DMS53 treated with DMSO at 0.1 percent for 48 hours (cell line): Measurements from ENCODE around the gene PCDHGB4.
"Not testable (repeated sequence)": the region's sequence is repeated elsewhere in the genome, so short reads cannot be mapped to it uniquely, and the experiment has no call there.

ENCODE experiments used
- DNase-seq: peaks from one replicate; lab custom pipeline; 2025; ENCODE audit not compliant: unreplicated experiment; lab: John Stamatoyannopoulos, UW

Gene PCDHGB4

DNA sequence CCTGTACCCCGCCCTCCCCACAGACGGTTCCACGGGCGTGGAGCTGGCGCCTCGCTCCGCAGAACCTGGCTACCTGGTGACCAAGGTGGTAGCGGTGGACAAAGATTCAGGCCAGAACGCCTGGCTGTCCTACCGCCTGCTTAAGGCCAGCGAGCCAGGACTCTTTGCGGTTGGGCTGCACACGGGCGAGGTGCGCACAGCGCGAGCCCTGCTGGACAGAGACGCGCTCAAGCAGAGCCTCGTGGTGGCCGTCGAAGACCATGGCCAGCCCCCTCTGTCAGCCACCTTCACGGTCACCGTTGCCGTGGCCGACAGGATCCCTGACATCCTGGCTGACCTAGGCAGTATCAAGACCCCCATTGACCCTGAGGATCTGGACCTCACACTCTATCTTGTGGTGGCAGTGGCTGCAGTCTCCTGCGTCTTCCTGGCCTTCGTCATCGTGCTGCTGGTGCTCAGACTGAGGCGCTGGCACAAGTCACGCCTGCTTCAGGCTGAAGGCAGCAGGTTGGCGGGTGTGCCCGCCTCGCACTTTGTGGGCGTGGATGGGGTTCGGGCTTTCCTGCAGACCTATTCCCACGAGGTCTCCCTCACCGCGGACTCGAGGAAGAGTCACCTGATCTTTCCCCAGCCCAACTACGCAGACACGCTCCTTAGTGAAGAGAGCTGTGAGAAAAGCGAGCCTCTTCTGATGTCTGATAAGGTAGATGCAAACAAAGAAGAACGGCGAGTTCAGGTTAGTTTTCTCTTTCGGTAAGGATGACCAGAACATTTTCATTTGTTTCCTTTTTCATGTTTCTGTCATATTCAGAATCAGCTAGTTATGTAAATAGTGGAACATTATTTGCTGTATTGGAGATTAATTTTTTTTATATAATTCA is 21.2 kb upstream of the PCDHGB4 start:
- DNase-seq = no peak

DNA sequence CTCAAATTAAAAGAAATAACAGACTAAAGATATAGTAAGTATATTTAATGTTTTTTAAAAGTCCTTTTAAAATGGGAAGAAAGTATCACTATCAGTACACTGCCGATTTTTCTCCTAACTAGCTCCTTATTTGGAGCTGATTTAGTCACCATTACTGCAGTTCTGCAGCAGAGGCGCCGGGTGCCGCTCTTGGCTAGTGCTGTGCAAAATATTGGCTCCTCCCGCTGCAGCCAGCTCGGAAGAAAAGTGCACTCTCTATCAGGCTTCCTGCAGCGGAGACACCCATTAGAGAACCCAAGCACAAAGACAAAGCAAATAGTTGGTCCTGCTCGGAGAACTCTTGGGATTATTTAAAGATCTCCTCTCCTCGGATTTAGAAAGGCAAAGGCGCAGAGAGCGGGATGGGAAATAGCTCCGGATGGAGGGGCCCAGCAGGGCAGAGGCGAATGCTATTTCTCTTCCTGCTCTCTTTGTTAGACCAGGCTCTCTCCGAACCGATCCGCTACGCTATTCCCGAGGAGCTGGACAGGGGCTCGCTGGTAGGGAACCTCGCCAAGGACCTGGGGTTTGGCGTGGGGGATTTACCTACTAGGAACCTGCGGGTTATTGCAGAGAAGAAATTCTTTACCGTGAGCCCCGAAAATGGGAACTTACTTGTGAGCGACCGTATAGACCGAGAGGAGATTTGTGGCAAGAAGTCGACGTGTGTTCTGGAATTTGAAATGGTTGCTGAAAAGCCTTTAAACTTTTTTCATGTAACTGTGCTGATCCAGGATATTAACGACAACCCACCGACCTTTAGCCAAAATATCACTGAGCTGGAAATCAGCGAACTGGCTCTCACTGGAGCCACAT is 17.3 kb upstream of the PCDHGB4 start, which contains the start of gene PCDHGB3:
PCDHGB3 (plus strand) TSS at position 249 of the 855 bp plus-strand sequence; CDS start at position 402, 153 bp downstream.
- peak; percentile 10 for DNase-seq

DNA sequence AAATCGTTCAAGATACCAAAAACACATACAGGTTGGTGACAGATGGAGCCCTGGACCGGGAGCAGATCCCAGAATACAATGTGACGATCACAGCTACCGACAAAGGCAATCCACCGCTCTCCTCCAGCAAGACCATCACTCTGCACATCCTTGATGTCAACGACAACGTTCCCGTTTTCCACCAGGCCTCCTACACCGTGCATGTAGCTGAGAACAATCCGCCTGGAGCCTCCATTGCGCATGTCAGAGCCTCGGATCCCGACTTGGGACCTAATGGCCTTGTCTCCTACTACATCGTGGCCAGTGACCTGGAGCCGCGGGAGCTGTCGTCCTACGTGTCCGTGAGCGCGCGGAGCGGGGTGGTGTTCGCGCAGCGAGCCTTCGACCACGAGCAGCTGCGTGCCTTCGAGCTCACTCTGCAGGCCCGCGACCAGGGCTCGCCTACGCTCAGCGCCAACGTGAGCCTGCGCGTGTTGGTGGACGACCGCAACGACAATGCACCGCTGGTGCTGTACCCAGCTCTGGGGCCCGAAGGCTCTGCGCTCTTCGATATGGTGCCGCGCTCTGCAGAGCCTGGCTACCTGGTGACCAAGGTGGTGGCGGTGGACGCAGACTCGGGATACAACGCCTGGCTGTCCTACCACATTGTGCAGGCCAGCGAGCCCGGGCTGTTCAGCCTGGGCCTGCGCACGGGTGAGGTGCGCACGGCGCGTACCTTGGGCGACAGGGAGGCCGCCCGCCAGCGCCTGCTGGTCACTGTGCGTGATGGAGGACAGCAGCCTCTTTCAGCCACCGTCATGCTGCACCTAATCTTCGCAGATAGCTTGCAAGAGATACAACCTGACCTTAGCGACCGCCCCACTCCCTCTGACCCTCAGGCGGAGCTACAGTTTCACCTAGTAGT is 15.7 kb upstream of the PCDHGB4 start:
- DNase-seq = no peak

DNA sequence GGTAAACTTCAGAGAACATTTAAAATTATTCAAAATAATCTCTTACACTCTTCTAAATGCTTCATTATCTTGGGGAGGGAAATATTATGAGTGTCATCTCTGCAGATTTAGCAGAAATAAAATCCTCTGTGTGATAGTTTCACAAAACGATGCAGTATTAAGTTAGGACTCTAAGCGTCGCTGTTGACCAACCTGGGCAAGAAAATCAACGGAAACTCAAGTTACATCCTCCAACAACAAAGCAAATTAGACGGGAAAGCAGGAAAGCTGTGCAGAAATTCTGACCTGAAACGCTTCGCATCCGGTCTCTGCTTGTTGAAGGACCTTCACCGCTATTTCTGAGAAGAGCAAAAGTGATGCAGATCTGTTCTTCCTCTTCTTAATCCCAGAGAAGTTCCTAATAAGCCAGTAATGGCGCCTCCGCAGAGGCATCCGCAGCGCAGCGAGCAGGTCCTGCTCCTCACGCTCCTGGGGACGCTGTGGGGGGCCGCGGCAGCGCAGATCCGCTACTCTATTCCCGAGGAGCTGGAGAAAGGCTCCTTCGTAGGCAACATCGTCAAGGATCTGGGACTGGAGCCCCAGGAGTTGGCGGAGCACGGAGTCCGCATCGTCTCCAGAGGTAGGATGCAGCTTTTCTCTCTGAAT is 13.7 kb upstream of the PCDHGB4 start, which contains the start of gene PCDHGA6:
PCDHGA6 (plus strand) TSS at position 219 of the 645 bp plus-strand sequence; CDS start at position 412, 193 bp downstream.
- DNase-seq = peak; percentile 12

DNA sequence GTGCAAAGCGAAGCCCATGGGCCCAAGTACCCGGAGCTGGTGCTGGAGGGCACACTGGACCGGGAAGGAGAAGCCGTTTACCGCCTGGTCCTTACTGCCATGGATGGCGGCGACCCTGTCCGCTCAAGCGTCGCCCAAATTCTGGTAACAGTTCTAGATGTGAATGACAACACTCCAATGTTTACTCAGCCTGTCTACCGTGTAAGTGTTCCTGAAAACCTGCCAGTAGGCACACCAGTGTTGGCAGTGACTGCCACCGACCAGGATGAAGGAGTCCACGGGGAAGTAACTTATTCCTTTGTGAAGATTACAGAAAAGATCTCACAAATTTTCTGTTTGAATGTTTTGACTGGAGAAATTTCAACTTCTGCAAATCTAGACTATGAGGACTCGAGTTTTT is 12.9 kb upstream of the PCDHGB4 start:
- no peak for DNase-seq

DNA sequence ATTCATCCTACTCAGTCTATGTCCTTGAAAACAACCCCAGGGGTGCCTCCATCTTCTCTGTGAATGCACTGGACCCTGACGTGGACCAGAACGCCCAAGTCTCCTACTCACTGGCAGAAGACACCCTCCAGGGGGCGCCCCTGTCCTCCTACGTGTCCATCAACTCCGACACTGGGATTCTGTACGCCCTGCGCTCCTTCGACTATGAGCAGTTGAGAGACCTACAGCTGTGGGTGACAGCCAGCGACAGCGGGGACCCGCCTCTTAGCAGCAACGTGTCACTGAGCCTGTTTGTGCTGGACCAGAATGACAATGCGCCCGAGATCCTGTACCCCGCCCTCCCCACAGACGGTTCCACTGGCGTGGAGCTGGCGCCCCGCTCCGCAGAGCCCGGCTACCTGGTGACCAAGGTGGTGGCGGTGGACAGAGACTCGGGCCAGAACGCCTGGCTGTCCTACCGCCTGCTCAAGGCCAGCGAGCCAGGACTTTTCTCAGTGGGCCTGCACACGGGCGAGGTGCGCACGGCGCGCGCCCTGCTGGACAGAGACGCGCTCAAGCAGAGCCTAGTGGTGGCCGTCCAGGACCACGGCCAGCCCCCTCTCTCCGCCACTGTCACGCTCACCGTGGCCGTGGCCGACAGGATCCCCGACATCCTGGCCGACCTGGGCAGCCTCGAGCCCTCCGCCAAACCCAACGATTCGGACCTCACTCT is 11.9 kb upstream of the PCDHGB4 start:
- DNase-seq = not testable (repeated sequence)

DNA sequence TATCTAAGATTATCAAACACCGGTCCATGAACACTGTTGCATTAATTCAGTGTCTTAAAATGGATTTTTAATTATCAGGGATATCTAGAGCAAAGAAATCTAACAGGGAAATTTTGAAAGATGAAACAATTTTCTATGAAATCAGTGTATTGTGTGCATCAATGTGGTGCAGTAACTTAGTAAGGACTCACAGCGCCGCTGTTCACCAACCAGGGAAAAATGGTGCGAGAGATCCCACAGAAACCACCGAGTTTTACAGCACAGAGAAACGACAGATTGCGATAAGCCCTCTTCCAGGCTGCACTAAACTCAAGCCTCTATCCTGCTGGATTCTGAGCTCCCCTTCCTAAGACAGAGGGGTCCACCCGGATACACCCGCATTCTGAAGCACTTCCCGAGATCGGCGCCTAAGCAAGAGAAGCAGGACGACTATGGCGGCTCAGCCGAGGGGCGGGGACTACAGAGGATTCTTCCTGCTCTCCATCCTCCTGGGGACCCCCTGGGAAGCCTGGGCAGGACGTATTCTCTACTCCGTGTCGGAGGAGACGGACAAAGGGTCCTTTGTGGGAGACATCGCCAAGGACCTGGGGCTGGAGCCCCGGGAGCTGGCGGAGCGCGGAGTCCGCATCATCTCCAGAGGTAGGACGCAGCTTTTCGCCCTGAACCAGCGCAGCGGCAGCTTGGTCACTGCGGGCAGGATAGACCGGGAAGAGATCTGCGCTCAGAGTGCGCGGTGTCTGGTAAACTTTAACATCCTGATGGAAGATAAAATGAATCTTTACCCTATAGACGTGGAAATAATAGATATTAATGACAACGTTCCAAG is 4.8 kb upstream of the PCDHGB4 start, which contains the start of gene PCDHGA7:
PCDHGA7 (plus strand) TSS at position 274 of the 826 bp plus-strand sequence; CDS start at position 432, 158 bp downstream.
- DNase-seq = peak; percentile 24

DNA sequence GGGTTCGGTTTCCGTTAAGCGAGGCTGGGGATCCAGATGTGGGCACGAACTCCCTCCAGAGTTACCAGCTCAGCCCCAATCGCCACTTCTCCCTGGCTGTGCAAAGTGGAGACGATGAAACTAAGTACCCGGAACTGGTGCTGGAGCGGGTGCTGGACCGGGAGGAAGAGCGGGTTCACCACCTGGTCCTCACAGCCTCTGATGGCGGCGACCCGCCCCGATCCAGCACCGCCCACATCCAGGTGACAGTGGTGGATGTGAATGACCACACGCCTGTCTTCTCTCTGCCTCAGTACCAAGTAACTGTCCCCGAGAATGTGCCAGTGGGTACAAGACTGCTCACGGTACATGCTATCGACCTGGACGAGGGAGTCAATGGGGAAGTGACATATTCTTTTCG is 4.2 kb upstream of the PCDHGB4 start:
- DNase-seq = no peak

DNA sequence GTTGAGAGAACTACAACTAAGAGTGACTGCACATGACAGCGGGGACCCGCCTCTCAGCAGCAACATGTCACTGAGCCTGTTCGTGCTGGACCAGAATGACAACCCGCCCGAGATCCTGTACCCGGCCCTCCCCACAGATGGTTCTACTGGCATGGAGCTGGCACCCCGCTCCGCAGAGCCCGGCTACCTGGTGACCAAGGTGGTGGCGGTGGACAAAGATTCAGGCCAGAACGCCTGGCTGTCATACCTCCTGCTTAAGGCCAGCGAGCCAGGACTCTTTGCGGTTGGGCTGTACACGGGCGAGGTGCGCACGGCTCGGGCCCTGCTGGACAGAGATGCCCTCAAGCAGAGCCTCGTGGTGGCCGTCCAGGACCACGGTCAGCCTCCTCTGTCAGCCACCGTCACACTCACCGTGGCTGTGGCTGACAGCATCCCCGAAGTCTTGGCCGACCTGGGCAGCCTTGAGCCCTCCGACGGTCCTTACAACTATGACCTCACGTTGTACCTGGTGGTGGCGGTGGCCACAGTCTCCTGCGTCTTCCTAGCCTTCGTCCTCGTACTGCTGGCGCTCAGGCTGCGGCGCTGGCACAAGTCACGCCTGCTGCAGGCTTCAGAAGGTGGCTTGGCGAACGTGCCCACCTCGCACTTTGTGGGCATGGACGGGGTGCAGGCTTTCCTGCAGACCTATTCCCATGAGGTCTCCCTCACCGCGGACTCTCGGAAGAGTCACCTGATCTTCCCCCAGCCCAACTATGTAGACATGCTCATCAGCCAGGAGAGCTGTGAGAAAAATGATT is 2.8 kb upstream of the PCDHGB4 start:
- no peak for DNase-seq

DNA sequence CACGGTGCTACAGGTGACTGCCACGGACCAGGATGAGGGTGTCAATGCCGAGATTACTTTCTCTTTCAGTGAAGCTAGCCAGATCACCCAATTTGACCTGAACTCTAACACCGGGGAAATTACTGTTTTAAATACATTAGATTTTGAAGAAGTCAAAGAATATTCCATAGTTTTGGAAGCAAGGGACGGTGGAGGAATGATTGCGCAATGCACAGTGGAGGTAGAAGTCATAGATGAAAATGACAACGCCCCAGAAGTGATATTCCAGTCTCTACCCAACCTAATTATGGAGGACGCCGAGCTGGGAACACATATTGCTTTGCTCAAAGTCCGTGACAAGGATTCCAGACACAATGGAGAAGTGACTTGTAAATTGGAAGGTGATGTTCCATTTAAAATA is 1.2 kb downstream of the PCDHGB4 start:
- no peak for DNase-seq

DNA sequence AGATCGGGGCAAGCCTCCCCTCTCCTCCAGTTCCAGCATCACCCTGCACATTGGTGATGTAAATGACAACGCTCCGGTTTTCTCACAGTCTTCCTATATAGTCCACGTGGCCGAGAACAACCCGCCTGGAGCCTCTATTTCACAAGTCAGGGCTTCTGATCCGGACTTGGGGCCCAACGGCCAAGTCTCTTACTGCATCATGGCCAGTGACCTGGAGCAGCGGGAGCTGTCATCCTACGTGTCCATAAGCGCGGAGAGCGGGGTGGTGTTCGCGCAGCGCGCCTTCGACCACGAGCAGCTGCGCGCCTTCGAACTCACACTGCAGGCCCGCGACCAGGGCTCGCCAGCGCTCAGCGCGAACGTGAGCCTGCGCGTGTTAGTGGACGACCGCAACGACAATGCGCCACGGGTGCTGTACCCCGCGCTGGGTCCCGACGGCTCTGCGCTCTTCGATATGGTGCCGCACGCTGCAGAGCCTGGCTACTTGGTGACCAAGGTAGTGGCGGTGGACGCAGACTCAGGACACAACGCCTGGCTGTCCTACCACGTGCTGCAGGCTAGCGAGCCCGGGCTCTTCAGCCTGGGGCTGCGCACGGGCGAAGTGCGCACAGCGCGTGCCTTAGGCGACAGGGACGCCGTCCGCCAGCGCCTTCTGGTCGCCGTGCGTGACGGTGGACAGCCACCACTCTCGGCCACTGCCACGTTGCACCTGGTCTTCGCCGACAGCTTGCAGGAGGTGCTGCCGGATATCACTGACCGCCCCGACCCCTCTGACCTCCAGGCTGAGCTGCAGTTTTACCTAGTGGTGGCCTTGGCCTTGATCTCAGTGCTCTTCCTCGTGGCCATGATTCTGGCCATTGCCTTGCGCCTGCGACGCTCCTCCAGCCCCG is 1.9 kb downstream of the PCDHGB4 start:
- DNase-seq = no peak

DNA sequence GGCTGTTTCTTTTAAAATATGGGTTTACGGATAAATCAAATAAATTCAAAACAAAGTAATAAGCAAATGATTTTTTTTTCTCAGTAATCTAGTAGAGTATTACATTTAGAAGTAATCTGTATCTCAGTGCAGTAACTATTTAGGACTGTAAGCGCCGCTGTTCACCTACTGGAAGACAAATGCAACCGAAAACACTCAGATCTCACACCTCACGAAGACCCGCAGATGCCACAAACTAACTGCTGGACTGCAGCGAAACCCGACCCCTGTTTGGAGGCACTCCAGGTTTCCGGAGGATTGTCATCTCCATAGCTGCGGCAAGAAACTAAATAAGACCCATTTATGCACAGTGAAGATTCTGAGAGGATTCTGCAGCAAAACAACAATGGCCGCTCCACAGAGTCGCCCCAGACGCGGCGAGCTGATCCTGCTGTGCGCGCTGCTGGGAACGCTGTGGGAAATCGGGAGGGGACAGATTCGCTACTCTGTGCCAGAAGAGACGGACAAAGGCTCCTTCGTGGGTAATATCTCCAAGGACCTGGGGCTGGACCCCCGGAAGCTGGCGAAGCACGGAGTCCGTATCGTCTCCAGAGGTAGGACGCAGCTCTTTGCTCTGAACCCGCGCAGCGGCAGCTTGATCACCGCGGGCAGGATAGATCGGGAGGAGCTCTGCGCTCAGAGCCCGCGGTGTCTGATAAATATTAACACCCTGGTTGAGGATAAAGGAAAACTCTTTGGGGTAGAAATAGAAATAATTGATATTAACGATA is 5.1 kb downstream of the PCDHGB4 start, which contains the start of gene PCDHGA8:
PCDHGA8 (plus strand) TSS at position 205 of the 770 bp plus-strand sequence; CDS start at position 386, 181 bp downstream.
- DNase-seq = no peak

DNA sequence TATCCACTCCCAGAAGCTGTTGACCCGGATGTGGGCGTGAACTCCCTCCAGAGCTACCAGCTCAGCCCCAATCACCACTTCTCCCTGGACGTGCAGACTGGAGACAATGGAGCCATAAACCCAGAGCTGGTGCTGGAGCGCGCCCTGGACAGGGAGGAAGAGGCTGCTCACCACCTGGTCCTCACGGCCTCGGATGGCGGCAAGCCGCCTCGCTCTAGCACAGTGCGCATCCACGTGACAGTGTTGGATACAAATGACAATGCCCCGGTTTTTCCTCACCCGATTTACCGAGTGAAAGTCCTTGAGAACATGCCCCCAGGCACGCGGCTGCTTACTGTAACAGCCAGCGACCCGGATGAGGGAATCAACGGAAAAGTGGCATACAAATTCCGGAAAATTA is 5.8 kb downstream of the PCDHGB4 start:
- DNase-seq = no peak

DNA sequence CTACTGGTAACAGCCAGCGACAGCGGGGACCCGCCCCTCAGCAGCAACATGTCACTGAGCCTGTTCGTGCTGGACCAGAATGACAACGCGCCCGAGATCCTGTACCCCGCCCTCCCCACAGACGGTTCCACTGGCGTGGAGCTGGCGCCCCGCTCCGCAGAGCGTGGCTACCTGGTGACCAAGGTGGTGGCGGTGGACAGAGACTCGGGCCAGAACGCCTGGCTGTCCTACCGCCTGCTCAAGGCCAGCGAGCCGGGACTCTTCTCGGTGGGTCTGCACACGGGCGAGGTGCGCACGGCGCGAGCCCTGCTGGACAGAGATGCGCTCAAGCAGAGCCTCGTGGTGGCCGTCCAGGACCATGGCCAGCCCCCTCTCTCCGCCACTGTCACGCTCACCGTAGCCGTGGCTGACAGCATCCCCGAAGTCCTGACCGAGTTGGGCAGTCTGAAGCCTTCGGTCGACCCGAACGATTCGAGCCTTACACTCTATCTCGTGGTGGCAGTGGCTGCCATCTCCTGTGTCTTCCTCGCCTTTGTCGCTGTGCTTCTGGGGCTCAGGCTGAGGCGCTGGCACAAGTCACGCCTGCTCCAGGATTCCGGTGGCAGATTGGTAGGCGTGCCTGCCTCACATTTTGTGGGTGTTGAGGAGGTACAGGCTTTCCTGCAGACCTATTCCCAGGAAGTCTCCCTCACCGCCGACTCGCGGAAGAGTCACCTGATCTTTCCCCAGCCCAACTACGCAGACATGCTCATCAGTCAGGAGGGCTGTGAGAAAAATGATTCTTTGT is 7.1 kb downstream of the PCDHGB4 start:
- DNase-seq = not testable (repeated sequence)
